ENCODE measurements around the gene PRR33. TPM values are rescaled to one million over a fixed set of nuclear protein-coding genes. Genes with fewer than 3 reads are reported as not detected.

PRR33 gene
- total RNA-seq, 1 donor from 2014 or later, result not detected

DNA sequence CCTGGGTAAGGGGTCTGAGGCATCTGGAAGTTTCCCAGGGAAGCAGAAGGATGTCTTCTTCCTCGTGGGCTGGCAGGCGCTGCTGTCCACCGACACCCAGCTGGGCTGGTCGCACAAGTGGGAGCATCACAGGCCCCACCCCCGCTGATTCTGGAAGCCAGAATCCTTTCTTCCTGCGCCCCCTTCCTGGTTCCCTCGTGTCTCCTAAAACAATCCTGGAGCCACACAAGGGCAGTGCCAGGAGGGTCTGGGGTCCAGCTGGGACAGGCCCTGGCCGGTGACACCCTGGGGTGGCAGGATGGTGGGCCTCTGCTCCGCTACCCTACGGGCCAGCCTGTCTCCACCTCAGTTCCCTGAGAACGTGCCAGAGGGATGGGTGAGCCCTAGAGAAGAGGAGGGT is 34.6 kb downstream of the PRR33 start:
- Mint-ChIP-seq H3K9me3 (no peaks in the 10 kb centered on the region), H3K4me3 (no peak overlapping the region), H3K27me3 (ENCODE audit: low read depth) (no peaks in the 10 kb centered on the region), H3K27ac (no peak overlapping the region), H3K4me1 (no peaks in the 10 kb centered on the region), H3K36me3 (no peaks in the 10 kb centered on the region)
- DNase-seq (ENCODE audit: low spot score in 2 of 2, unreplicated experiment in 2 of 2), result no peak
- TF ChIP-seq CTCF (IDR thresholded peaks at IDR 0.05; ENCODE audit: unreplicated experiment), result no peak

- Mint-ChIP-seq H3K27me3 (ENCODE audit: low read depth) (no peaks in the 10 kb centered on the region), H3K27ac (no peak overlapping the region), H3K4me3 (no peak overlapping the region), H3K9me3 (no peaks in the 10 kb centered on the region), H3K4me1 (no peaks in the 10 kb centered on the region), H3K36me3 (no peaks in the 10 kb centered on the region)
- no peak for DNase-seq (ENCODE audit: low spot score in 2 of 2, unreplicated experiment in 2 of 2)
- TF ChIP-seq CTCF (IDR thresholded peaks at IDR 0.05; ENCODE audit: unreplicated experiment), result no peak
Measured at GRCh38 chr11:1856306-1857005, 35.2 kb downstream of the PRR33 start.

DNA sequence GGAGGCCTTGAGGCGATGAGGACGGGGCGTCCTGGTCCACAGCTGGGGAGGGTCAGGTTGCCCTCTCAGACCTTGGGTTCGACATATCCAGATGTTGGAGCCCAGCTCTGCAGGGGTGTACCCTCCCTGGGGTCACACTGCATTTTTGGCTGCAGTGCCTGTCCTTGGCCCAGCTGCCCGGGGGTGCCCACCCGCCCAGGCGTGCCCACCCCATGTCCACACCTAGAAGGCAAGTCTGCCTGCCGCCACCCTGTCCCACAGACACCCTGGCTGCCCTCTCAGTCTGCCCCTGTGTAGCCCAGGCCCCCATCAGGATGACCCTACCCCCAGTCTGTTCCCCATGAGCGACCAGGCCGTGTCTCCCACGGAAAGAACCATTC is 35.8 kb downstream of the PRR33 start:
- H3K4me3 Mint-ChIP-seq, result no peak overlapping the region
- H3K9me3 Mint-ChIP-seq, result no peaks in the 10 kb centered on the region
- DNase-seq (ENCODE audit: low spot score in 2 of 2, unreplicated experiment in 2 of 2), result no peak
- no peak for TF ChIP-seq CTCF (IDR thresholded peaks at IDR 0.05; ENCODE audit: unreplicated experiment)
- H3K27ac Mint-ChIP-seq, result no peak overlapping the region
- no peaks in the 10 kb centered on the region for H3K4me1 Mint-ChIP-seq
- H3K36me3 Mint-ChIP-seq, result no peaks in the 10 kb centered on the region
- H3K27me3 Mint-ChIP-seq (ENCODE audit: low read depth), result no peaks in the 10 kb centered on the region

DNA sequence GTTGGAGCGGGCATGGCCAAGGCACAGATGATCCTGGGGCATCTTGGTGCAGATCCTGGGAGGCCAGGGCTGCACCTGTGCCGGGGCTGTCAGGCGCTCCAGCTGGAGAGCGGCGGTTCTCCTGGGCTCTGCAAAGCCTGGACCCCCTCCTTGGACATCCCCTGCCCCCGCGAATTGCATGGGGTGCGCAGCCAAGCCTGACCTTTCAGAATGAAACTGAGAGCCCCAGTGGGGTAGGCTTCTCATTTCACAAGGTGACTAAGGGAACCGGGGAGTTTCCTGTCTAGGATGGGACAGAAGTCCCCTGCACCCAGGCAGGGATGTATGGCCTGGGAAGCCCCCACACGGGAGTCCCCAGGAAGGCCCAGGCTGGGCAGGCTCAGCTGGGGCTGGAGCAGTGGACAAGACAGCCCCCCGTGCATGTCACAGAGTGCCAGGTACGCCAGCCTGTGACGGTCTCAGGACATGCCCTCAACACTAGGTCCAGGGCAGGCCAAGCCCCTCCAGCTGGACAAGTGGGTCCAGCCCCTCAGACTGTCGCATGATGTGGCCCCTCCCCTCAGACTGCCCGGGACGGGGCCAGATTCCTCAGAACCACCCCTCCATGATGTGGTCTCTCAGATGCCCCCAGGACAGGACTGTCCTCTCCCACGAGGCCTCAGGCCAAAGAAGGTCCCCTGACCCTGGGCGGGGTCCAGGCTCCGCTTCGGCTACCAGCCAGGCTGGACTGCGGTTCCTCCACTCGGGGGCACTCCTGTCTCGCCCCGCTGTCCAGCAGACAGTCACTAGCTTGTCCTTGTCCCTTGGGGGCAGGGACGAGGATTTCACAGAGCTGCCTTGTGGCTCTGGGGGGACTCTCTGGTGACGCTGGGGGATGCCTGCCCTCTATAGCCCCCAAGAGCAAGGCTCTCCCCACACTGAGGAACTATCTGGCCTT is 36.5 kb downstream of the PRR33 start:
- H3K4me1 Mint-ChIP-seq, result no peaks in the 10 kb centered on the region
- H3K36me3 Mint-ChIP-seq, result no peaks in the 10 kb centered on the region
- no peaks in the 10 kb centered on the region for H3K27me3 Mint-ChIP-seq (ENCODE audit: low read depth)
- DNase-seq (ENCODE audit: low spot score in 2 of 2, unreplicated experiment in 2 of 2), result no peak
- no peak overlapping the region for H3K4me3 Mint-ChIP-seq
- H3K27ac Mint-ChIP-seq, result no peak overlapping the region
- H3K9me3 Mint-ChIP-seq, result no peaks in the 10 kb centered on the region
- no peak for TF ChIP-seq CTCF (IDR thresholded peaks at IDR 0.05; ENCODE audit: unreplicated experiment)

DNA sequence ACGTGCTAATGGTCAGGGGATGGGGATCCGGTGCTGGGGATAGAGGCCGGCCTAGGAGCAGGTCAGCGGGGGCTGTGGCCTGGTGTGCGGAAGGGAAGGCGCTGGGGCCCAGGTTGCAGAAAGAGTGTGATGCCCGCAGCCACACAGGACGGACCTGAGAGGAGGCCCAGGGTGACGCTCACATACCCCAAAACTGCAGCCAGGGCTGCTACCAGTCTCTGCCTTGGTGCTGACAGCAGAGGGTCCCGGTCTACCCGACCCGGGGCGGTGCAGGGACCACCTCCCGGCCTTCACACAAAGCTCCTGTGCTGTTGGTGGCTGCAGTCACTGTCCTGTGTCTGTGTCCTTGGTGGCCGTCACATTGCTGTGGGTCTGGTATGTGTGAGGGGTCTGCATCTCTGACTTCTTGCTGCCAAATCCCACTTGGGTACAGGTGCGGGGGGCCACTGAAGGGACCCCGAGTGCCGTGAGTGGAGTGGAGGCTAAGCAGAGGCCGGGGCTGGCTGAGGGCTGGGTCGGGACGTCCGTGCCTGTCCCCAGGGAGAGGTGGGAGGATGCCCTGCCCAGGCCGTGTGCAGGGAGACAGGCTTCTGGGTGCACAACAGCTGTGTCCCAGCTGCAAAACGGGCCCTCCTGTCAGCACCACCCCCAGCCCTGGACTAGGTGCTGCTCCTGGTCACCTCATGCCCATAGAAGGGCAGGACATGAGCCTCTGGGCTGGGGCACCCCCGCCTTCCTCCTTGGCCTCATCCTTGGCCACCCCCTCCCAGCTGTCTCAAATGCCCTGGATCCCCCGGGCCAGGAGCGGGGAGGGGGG is 37.4 kb downstream of the PRR33 start:
- H3K36me3 Mint-ChIP-seq, result no peaks in the 10 kb centered on the region
- H3K27ac Mint-ChIP-seq, result no peak overlapping the region
- no peak overlapping the region for H3K4me3 Mint-ChIP-seq
- no peaks in the 10 kb centered on the region for H3K4me1 Mint-ChIP-seq
- no peaks in the 10 kb centered on the region for H3K27me3 Mint-ChIP-seq (ENCODE audit: low read depth)
- TF ChIP-seq CTCF (IDR thresholded peaks at IDR 0.05; ENCODE audit: unreplicated experiment), result no peak
- no peak for DNase-seq (ENCODE audit: low spot score in 2 of 2, unreplicated experiment in 2 of 2)
- no peaks in the 10 kb centered on the region for H3K9me3 Mint-ChIP-seq

Data from mesothelial cell of epicardium (in vitro differentiated cells).